Progenitor cell of endocrine pancreas (in vitro differentiated cells): ENCODE data around the gene FAU. TPM values are rescaled to one million over a fixed set of nuclear protein-coding genes. Genes with fewer than 3 reads are reported as not detected.

Experiments used
- DNase-seq: peaks from one replicate; pipeline ENCODE4 v3.0.0; 2021; ENCODE audit warnings: low spot score; ENCODE audit not compliant: unreplicated experiment
- H3K27ac Mint-ChIP-seq: 2 replicates; pipeline ENCODE4 v1.8.0; 2021; ENCODE audit warnings: mild to moderate bottlenecking, moderate library complexity, mixed read lengths
- H3K27me3 Mint-ChIP-seq: 2 replicates; pipeline ENCODE4 v1.8.0; 2021; ENCODE audit warnings: mixed read lengths
- H3K36me3 Mint-ChIP-seq: 2 replicates; pipeline ENCODE4 v1.8.0; 2022; ENCODE audit warnings: mixed read lengths; ENCODE audit not compliant: insufficient read depth
- H3K4me1 Mint-ChIP-seq: 2 replicates; pipeline ENCODE4 v1.8.0; 2021; ENCODE audit warnings: low read depth, mixed read lengths
- H3K4me3 Mint-ChIP-seq: 2 replicates; pipeline ENCODE4 v1.8.0; 2021; ENCODE audit warnings: low read depth, mild to moderate bottlenecking, moderate library complexity, mixed read lengths
- H3K9me3 Mint-ChIP-seq: 2 replicates; pipeline ENCODE4 v1.8.0; 2021; ENCODE audit warnings: low read depth, mixed read lengths
- CTCF ChIP-seq: fragments of 200-600 bp; sonication (generic); IDR thresholded peaks from one replicate; pipeline ENCODE4 v1.5.0; 2021; ENCODE audit warnings: antibody characterized with exemption, mild to moderate bottlenecking; ENCODE audit not compliant: unreplicated experiment
- long read RNA-seq: library from polyadenylated mRNA; unstranded; transcript quantifications from one replicate; pipeline ENCODE4 v2.0.0, GENCODE V29; 2020
- total RNA-seq: library from RNA; stranded (reverse); gene quantifications from 2 replicates; pipeline ENCODE4 v1.2.1, GENCODE V29; 2021

Gene FAU
- 607 and 611 TPM in 2 replicates for total RNA-seq
- long read RNA-seq, transcript FAU-207 (5 exons, 847 nt), result major isoform, 192 of 209 reads
- long read RNA-seq, transcript FAU-208 (1 exons, 1,484 nt), result minor isoform, 8 of 209 reads
- long read RNA-seq, transcript FAU-209 (4 exons, 697 nt), result minor isoform, 5 of 209 reads
- long read RNA-seq, partial matches to known transcripts, result 0 of 209 reads
- long read RNA-seq, other reads (novel, unspliced or antisense), result 1 of 209 reads

GRCh38 chr11:65121865-65122696, at the start of gene FAU, which contains the start of gene MRPL49:
FAU (minus strand) TSS chr11:65122134; CDS start chr11:65121813, 321 bp downstream.
MRPL49 (plus strand) TSS chr11:65122321; CDS start chr11:65122347, 26 bp downstream.
- H3K36me3 Mint-ChIP-seq, result peaks cover 16% of the 10 kb centered on the region
- no peak for TF ChIP-seq CTCF
- H3K27ac Mint-ChIP-seq, result peak within 1 kb of the TSS; percentile 98
- peaks cover 14% of the 10 kb centered on the region for H3K4me1 Mint-ChIP-seq
- H3K4me3 Mint-ChIP-seq, result peak within 1 kb of the TSS; percentile 100
- DNase-seq, result peak; percentile 93
- no peaks in the 10 kb centered on the region for H3K27me3 Mint-ChIP-seq
- H3K9me3 Mint-ChIP-seq, result no peaks in the 10 kb centered on the region

- DNase-seq, result no peak
- no peaks in the 10 kb centered on the region for H3K4me1 Mint-ChIP-seq
- no peak within 1 kb of the TSS for H3K27ac Mint-ChIP-seq
- H3K27me3 Mint-ChIP-seq, result no peaks in the 10 kb centered on the region
- no peaks in the 10 kb centered on the region for H3K9me3 Mint-ChIP-seq
- no peak within 1 kb of the TSS for H3K4me3 Mint-ChIP-seq
- no peaks in the 10 kb centered on the region for H3K36me3 Mint-ChIP-seq
- no peak for TF ChIP-seq CTCF
Measured at GRCh38 chr11:65170058-65170534, 48.2 kb upstream of the FAU start, which contains the start of gene SPDYC. SPDYC (plus strand) TSS chr11:65170233; CDS start chr11:65171358, 1,125 bp downstream.

- no peak for DNase-seq
- Mint-ChIP-seq H3K4me3 (no peak overlapping the region), H3K9me3 (no peaks in the 10 kb centered on the region), H3K27ac (no peak overlapping the region), H3K27me3 (no peaks in the 10 kb centered on the region), H3K36me3 (no peaks in the 10 kb centered on the region), H3K4me1 (no peaks in the 10 kb centered on the region)
- no peak for TF ChIP-seq CTCF
Measured at GRCh38 chr11:65169164-65169641, 47.3 kb upstream of the FAU start.

GRCh38 chr11:65167656-65168055, 45.7 kb upstream of the FAU start:
- no peak for TF ChIP-seq CTCF
- H3K36me3 Mint-ChIP-seq, result no peaks in the 10 kb centered on the region
- no peaks in the 10 kb centered on the region for H3K9me3 Mint-ChIP-seq
- no peak overlapping the region for H3K4me3 Mint-ChIP-seq
- H3K27me3 Mint-ChIP-seq, result no peaks in the 10 kb centered on the region
- no peak overlapping the region for H3K27ac Mint-ChIP-seq
- no peak for DNase-seq
- no peaks in the 10 kb centered on the region for H3K4me1 Mint-ChIP-seq

GRCh38 chr11:65166893-65167292, 45.0 kb upstream of the FAU start:
- Mint-ChIP-seq H3K27ac (no peak overlapping the region), H3K27me3 (no peaks in the 10 kb centered on the region), H3K4me1 (no peaks in the 10 kb centered on the region), H3K36me3 (no peaks in the 10 kb centered on the region), H3K4me3 (no peak overlapping the region), H3K9me3 (no peaks in the 10 kb centered on the region)
- no peak for DNase-seq
- no peak for TF ChIP-seq CTCF
